ENCODE results near the gene ATP11A.

ATP11A gene

DNA sequence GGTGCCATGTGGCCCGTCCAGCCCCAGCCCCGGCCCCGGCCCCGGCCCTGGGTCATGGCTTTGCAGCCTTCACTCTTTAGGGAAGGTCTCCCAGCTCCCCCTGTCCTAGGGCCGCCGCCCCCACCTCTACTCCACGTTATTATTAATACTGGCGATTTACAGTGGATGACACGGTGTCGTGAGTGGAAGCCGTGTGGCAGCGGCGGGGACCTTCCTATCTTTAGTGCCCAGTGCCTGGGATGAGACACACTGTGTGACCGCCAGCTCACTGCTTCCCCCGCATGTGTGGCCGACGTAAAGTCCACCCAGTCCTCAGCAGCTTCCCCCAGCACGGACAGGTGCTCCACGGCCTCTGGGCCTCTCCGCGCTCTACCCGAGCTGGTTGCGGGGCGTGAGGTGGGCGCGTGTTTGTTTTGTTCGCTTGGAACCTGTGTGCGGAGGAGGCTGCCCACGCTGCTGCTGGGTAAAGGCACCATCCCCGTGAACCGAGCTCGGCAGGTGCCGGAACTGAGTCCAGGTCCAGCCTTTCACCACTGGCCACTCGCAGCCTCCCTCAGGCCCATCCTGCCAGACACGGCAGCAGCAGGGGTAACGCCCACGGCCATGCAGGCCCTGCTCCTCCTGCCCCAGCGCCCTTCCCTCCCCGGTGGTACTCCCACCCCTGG, 208.2 kb downstream of the ATP11A start:
- no peak for DNase-seq

DNA sequence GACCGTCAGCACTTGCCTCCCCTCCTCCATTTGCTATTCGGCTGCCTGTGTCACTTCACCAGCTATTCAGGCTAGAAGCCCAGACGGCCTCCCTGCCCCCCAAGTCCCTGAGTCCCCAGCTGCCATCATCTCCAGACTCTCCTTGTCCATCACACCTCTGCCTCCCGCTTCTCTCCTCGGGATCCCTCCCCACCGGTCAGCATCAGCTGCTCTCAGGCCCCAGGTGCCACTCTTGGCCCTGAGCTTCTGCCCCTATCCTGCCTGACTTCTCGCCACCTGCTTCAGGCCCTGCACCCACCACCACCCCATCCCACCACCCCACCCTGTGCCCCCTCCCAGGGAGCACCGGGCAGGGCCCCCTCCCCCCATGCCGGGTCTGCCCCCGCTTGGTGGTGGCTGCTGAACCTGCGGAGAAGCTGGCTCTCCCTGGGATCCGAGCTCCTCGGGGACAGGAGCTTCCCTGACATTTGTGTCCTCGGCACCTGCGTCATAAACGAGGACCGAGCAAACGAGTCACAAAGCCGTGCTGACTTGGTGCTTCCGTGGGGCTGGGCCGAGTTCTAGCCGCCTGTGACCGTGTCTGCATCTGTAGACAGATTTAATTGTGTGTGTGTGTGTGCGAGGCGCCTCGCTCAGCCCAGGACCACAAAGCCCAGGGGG, 208.9 kb downstream of the ATP11A start:
- DNase-seq = no peak

DNA sequence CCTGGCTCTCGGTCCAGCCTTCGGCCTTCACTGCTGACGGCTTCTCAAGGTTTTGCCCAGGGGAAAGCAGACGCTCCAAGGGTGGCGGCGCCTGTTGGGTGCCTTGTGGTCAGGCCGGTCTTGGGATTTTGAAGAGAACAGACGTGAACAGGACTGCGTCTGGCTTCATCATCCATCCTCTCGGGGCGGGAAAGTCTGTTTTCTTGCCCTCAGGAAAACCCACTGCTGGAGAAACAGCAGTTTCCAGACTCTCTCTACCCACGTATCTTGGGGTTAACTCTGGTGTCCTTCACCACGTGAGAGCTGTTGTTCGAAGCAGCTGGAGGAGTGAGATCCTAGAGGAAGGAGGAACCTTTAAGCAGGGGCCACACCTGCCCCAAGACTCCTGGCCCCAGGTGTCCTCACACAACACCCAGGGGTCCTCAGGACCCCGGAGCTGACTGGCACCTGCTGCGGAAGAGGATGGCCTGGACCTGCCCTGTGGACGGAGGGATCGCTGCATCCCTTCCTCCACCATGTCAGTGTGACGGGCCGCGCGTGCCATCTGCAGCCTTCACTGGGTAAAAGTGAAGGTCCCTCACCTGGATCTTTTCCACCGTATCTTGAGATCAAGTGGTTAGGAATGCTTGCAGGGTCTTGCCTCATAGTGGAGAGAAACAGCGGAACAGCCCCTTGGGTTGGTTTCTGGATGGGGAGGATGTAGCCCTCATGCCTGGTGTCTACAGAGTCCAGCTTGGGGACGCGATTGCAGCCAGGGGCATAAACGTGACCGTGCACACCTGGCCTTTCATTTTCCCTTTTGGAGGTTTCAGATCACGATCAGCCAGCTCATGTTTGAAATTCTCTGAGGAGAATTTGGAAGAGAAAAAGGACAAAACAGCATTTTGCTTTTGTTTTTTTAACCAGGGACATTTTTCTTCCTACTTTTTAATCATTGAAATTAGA, 209.7 kb downstream of the ATP11A start:
- DNase-seq = no peak

DNA sequence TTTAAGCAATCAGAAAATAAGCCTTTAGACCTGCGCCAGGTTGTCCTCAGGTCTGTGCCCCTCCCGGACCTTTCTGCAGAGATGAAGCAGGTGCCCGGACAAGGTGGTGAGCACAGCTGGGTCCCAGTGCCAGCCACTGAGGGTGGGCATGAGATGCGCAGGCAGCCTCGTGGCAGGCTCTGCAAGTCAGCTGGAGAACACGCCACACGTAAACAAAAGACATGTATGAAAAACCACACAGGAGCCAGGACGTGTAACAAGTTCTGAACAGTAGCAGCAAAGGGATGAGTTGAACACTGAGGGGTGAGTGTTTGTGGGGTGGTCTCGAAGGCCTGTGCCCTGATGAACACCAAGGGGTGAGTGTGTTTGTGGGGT, 210.4 kb downstream of the ATP11A start:
- DNase-seq = no peak

DNA sequence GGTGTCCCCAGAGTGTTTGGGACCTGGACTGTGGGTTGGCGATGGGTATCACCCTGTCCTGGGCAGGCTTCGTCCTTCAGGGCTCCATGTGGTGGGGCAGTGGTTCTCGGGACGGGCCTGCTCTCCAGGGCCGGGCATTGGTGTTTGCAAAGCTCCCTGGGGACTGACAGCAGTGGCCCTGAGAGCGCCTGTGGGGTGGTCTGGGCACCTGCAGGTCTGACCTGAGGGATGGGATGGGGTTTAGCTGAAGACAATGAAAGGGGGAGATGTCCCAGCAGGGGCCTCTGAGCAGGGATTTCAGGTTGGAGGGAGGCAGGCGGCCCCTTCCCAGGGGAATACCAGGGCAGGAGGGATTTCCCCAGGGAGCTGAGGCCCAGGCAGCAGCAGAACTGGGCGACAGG, 210.9 kb downstream of the ATP11A start:
- no peak for DNase-seq

DNA sequence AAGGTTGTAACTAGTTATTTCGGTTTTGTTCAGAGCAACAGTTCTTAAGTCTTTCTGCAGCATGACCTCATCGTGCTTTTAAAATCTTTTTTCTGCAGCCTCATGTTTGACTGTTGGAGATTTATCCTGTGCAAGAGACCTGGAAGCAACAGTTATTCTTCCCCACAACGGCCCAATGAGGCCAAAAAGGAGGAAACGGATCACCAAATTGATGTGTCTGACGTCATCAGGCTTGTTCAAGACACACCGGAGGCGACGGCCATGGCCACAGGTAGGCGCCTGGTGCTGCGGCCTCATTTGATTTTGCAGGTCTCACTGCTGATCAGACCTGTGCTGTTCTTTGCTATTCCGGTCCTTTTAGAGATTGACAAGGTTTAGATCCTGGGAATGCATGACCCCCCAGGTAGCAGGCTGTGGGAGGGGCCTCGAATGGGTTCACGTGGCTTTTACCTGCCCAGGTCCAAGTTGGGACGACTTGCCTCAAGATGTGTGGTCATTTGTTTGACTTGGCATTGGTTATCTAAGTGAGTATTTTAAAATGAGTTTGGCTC, 212.3 kb downstream of the ATP11A start:
- DNase-seq = no peak

DNA sequence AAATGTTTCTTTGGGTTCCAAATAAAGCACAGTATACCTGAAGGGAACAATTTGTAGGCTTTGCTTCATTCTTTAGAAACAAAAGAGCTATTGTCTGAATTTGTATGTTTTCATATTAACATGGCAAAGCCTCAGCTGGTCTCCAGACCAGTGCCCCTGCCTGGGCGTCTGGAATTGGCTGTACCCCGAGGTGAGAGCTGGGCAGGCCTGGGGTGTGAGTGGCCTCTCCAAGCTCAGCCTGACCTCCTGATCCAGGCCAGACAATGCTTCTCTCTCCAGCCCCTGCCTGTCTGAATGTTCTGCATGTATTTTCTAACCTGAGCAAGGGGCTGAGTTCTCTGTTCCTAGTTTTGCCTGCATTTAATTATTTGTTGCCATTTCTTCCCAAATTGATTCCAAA, 212.8 kb downstream of the ATP11A start:
- DNase-seq = no peak

DNA sequence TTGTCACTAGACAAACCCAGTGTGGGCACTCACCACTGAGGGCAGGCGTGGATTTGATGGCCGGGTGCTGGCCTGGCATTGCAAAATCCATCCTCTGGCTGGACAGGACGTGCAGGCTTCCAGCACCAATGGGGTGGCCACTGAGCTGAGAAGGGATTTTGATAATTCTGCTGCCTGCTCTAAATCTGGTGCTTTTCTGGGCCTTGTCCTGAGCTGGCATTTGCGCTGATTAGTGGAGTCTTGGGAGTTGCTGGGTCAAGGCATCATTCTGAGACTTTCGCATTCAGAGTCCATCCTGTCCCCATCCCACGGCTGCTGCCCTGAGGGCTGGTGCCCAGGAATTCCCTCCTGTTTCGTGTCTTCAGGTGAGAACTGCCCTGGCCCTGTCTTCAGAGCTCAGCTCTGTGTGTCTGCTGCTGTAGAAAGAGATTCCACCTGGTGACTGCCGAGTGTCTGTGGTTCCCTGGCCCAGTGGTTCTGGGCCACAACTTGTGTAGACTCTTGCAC, 213.3 kb downstream of the ATP11A start:
- DNase-seq = no peak

DNA sequence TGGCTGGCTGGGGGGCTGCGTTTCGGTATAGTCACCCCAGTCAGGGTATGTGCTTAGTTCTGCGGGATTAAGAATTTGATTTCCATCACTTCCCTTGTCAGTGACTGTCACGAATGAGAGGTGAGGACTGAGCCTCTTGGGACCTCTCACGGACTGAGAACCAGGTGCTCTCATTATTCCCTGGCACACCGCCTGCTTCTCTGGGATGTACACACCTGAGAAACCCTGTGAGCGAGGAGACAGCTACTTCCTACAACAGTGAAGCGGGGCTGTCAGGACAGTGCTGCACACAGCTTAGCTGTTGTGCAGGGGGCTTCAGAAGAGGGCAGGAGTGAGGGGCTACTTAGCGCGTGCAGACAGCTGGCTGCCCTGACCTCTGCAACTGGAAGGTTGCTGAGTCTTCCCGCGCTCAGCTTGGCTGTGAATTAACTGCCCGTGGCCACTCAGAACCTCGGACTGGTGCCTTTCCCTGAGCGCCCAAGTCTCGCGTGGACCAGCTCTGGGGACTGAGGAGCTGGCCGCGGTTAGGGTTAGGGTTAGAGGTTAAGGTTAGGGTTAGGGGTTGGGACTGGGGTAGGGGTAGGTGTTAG, 213.9 kb downstream of the ATP11A start:
- no peak for DNase-seq

DNA sequence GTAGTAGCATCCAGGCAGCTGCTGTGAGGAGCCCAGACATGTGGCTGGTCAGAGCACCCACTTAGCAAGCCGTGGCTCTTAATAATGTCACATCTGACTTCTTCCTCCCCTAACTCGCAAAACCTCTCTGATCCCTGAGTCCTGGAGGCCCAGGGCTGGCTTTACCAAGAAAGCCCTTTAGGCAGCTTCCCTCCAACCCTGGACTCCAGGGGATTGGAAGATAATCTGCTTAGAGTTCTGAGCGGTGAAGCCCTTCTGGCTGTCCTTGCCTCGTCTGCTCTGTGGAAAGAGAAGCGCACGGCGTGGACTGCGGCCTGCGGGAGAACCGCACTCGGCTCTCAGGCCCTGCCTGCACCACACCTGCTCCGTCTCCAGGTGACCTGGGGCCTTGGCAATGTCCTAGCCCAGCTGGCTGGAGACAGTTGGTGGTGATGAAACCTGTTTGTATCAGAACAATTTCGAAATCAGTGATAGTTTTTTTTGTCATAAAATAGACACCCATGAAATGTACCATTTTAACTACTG, 214.7 kb downstream of the ATP11A start:
- DNase-seq = no peak

DNA sequence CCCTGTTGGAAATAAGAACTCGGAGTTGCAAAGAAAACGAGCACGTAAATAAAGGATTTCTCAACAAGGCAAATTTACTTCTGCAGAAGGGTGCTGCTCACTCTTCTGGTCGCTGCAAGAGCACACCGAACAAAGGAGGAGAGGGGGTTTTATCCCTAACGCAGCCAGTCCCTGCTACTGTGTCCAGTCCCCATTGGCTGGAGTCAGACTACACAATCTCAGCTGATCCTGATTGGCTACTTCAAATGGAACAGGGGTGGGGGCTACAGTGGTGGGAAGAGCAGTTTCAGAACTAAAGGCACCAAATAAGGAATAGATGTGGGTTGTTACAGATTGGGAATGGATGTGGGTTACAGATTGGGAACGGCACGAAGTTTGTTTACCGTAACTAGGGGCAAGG, 215.2 kb downstream of the ATP11A start:
- no peak for DNase-seq

DNA sequence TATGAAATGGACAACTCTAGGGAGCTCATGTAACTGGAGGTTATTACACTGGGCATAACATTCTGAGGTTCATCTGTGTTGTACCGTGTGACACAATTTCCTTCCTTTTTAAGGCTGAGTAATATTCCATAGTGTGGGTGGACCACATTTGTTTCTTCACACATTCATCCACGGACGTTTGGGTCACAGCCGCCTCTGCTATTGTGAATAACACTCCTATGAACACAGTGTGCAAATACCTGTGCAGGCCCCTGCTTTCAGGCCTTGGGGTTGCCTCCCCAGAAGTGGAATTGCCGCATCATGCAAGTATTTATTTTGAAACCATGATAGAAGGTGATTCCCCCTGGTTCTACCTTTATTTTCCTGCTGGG, 215.8 kb downstream of the ATP11A start:
- DNase-seq = no peak

DNA sequence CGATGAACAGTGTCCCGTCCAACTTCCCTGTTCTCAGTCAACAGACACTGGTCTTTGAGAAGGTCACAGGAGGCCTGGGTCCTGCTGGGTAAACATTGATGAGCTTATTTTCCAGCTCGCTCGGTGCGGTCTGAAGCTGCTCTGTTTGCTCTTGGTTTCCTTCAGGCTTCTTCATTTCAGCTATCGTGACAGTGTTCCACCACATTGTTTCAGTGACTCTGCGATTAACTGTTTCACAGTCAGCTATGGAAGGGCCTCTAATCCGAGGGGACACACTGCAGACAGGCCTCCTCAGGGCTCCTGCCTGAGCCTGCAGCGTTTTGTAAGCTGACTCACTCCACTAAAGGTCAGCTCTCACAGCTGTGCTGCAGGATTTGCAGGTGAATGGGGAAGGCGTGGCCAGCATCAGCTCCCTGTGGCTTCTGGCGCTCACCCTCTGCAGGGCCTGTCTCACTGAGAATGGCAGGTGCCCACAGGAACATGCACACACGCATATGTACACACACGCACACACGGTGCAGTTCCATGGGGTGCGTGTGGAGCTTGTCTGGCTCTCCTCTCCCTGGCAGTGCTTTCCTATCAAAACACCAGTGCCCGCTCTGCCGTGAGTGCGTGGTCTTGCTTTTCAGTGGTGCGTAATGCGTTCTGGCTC, 216.3 kb downstream of the ATP11A start:
- DNase-seq = no peak

DNA sequence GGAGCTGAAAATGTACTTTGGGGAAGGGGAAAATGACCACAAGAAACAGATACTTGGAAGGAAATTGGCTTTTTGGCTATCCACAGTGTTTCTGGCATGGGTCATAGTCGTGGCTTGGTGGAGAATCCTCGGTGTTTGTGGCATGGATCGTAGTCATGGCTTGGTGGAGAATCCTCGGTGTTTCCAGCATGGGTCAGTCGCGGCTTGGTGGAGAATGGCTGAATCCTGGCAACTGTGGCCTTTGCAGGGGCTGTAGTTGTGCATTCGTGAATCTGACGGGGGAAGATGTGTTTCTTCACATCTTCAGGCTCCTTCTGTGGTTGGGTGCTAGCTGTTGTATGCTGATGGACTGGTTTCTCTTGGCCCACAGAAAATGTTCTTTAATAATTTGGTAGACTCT, 217.4 kb downstream of the ATP11A start:
- DNase-seq = no peak

DNA sequence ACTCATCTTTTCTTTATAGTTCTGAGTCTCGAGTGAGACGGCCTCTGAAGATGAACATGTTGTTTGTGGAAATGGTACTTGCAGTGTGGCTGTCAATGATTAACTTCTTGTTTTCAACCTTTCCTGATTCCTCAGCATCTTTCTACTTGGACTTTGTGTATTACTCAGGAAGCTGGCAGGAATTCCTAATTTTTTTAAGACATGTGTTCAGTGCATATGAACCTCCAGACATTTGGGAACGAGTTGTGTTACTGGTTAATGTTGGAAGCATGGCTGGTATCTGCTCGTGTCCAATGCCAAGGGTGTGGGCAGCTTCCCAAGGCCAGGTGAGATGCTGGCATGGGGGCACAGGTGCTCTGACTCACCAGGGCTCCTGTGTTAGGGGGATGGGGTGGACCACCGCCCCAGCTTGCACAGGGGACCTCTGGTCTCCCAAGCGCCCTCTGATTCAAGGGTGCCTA, 218.1 kb downstream of the ATP11A start:
- DNase-seq = no peak

DNA sequence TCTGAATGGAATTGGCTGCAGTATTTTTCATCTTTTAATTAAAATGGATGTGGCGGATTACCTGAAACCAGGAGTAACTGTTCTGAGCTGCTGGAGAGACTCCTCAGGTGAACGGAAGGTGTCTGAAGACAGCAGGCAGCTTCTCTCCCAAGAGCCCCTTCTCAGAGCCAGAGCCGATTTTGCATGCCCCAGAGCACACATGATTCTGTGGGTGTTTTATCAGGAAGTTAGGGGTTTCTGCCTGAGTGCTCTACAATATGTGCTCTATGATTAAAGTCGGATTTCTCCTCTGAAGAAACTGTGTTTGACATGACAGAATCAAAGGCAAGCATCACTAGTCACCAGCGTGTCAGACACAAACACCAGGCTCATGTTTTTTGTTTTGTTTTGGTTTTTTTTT, 218.5 kb downstream of the ATP11A start:
- no peak for DNase-seq

DNA sequence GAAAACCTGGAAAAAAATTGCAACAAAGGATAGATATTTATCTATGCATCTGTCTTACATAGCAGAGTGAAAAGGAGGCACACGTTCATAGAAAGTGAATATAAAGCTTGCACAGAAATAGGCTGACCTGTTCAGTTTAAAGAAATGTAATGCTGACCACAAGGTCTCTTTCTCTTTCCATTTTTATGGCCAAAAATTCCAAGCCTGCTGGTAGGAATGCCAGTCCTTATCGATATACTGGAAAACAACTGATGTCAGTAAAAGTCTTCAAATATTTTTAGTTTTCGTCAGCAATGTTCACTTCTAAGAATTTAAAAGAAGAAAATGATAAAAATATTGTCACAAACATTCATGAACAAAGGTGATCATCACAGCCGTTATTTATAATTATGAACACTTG, 220.2 kb downstream of the ATP11A start:
- DNase-seq = no peak

DNA sequence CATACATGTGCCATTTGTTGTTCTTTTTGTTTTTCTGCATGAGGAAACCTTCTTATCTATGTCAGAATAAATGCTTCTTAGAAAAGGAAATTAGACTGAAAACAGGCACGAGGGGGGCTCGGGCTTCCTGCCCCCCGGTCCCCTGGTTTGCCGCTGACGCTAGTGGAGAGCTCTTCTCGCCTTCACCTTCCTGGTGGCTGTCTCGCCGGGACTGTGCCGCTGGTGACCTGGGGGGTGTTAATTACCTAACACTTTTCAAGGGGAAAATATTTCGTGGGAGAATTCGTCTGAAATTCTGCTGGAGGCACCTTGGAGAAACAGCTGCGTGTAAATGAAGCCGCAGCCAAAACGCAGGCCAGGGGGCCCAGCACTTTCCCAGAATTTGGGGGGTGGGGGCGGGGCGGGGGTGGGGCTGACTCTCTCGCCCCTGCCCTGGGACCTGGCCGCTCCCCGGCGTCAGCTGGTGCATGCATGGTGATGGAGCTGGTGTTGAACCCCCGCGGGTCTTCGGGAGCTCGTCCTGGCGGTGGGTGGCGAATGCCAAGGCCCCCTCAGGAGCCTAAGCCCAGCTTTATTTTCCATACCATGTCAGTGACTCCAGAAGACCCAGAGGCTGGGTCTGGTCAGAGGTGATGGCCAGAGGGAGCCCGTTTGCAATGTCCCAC, 220.9 kb downstream of the ATP11A start:
- no peak for DNase-seq

DNA sequence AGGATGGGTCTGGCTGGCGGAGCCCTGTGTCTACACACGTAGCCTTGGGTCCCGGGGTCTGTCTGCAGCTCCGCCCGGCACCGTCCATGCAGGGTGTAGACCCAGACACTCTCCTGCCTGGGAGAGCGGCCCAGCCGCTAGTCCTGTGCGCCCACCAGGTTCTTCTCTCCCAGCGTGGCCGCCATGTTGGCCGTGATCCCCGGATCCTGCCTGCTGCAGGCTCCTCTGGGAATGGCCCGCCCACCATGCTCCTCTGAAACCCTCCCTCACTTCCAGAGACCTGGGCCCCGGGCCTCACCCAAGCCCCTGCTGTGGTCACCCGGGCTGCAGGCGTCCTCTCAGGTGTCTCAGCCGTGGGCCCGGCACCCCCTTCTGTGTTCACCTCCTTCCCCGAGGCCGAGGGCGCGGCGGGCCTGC, 221.5 kb downstream of the ATP11A start:
- DNase-seq = no peak

DNA sequence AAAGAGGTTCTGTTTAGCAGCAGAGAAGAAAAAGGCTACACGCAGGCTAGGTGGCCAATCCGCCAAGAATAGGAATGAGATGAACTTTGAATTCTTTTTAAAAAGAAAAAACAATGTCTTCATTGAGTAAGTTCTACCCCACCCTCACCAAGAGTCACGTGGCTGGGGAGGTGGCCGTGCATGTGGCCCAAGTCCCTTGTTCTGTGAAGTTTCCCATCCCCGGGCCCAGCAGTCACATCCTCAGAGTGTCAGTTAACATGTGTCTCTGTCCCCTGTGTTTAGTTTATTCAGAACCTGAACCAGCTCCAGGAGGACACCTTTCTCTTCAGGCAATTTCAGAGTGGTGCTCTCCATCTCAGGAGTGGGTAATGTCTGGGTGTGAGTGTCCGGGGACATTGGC, 222.0 kb downstream of the ATP11A start:
- no peak for DNase-seq

DNA sequence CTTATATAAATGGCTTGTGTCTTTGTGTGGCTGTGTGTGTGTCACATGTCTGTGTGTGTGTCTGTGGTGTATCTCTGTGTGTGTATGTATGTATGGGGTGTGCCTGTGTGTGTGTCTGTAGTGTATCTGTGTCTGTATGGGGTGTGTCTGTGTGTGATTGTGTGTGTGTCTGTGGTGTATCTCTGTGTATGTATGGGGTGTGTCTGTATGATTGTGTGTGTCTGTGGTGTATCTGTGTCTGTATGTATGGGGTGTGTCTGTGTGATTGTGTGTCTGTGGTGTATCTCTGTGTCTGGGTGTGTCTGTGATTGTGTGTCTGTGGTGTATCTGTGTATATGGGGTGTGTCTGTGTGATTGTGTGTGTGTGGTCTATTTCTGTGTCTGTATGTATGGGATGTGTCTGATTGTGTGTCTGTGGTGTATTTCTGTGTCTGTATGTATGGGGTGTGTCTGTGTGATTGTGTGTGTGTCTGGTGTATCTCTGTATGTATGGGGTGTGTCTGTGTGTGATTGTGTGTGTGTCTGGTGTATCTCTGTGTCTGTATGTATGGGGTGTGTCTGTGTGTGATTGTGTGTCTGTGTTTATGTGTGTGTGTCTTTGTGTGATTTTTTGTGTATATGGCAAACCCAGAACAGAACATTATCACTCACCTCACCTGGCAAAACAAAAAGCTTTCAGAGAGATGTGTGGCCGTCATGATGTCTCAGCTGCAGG, 223.0 kb downstream of the ATP11A start:
- no peak for DNase-seq
